Glutamatergic neuron (in vitro differentiated cells): ENCODE results near the gene KCNQ1. TPM values are rescaled to one million over a fixed set of nuclear protein-coding genes. Genes with fewer than 3 reads are reported as not detected.
A peak's percentile ranks its signal among the peaks of the same experiment; 100 is the strongest.

ENCODE experiments used
- DNase-seq: peaks from one replicate; pipeline ENCODE4 v3.0.0; 2022
- H3K27ac Mint-ChIP-seq: one replicate; pipeline ENCODE4 v1.8.0; 2020; ENCODE audit warnings: mild to moderate bottlenecking, mixed read lengths, inconsistent platforms; ENCODE audit not compliant: unreplicated experiment
- H3K27me3 Mint-ChIP-seq: one replicate; pipeline ENCODE4 v1.8.0; 2020; ENCODE audit warnings: mild to moderate bottlenecking, moderate library complexity, mixed read lengths, inconsistent platforms; ENCODE audit not compliant: unreplicated experiment
- H3K36me3 Mint-ChIP-seq: one replicate; pipeline ENCODE4 v1.8.0; 2020; ENCODE audit warnings: mild to moderate bottlenecking, mixed read lengths, inconsistent platforms; ENCODE audit not compliant: unreplicated experiment
- H3K4me1 Mint-ChIP-seq: one replicate; pipeline ENCODE4 v1.8.0; 2020; ENCODE audit warnings: mild to moderate bottlenecking, low read depth, mixed read lengths, inconsistent platforms; ENCODE audit not compliant: unreplicated experiment
- H3K4me3 Mint-ChIP-seq: one replicate; pipeline ENCODE4 v1.8.0; 2020; ENCODE audit warnings: mild to moderate bottlenecking, mixed read lengths, inconsistent platforms; ENCODE audit not compliant: unreplicated experiment
- H3K9me3 Mint-ChIP-seq: one replicate; pipeline ENCODE4 v1.8.0; 2020; ENCODE audit warnings: mild to moderate bottlenecking, moderate library complexity, mixed read lengths, inconsistent platforms; ENCODE audit not compliant: unreplicated experiment
- total RNA-seq: library from RNA; stranded (reverse); fragmentation: NEBNext Ultra II Directional; extraction: Animal tissue kit (Norgen Biotek cat#: 25700); gene quantifications from one replicate; pipeline ENCODE4 v1.2.1, GENCODE V29; 2021; ENCODE audit not compliant: unreplicated experiment
- TF ChIP-seq, protein P1 (sequence below): fragments of 200-600 bp; sonication (generic); IDR thresholded peaks from one replicate; pipeline ENCODE4 v1.5.0; 2021; ENCODE audit not compliant: partially characterized antibody, unreplicated experiment

The KCNQ1 gene
- total RNA-seq, 1 donor from 2014 or later: 0.44 TPM

DNA sequence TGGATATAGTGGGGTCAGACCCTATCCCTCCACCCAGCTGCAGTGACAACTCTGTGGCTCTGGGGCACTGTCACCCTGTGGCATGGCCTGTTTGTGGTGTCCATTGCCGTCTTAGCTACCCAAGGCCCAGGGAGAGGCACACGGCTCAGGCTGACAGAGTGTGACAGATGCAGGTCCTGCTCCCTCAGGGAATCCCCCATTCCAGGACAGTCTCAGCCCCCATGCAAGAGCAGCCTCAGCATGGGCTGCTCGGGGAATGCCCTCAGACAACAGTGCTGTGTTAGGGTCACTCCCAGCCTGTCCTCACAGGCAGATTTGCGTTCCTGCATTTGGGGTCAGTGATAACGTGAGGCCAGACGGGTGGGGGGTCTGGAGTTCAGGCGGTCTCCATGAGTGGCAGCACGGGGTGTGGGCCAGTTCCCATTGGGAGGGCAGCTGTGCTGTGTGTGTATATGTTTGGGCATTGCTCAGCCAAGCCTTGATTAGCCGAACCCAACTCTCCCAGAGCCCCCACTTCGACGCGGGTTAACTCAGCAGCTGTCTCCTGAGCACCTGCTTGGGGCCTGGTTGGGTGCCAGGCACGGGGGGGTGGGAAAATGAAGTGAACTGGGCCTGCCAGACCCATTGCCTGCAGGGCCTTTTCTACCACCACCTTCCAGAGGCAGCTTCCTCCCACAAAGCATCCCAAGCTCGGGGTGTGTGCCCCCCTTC lies 260.2 kb downstream of the KCNQ1 start:
- Mint-ChIP-seq H3K27me3 (peaks cover 10% of the 10 kb centered on the region), H3K4me3 (no peak overlapping the region), H3K36me3 (peaks cover 10% of the 10 kb centered on the region), H3K4me1 (peaks cover 30% of the 10 kb centered on the region), H3K27ac (no peak overlapping the region), H3K9me3 (peaks cover 9% of the 10 kb centered on the region)
- TF ChIP-seq, protein P1, sequence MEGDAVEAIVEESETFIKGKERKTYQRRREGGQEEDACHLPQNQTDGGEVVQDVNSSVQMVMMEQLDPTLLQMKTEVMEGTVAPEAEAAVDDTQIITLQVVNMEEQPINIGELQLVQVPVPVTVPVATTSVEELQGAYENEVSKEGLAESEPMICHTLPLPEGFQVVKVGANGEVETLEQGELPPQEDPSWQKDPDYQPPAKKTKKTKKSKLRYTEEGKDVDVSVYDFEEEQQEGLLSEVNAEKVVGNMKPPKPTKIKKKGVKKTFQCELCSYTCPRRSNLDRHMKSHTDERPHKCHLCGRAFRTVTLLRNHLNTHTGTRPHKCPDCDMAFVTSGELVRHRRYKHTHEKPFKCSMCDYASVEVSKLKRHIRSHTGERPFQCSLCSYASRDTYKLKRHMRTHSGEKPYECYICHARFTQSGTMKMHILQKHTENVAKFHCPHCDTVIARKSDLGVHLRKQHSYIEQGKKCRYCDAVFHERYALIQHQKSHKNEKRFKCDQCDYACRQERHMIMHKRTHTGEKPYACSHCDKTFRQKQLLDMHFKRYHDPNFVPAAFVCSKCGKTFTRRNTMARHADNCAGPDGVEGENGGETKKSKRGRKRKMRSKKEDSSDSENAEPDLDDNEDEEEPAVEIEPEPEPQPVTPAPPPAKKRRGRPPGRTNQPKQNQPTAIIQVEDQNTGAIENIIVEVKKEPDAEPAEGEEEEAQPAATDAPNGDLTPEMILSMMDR: no peak
- DNase-seq: peak; percentile 9

DNA sequence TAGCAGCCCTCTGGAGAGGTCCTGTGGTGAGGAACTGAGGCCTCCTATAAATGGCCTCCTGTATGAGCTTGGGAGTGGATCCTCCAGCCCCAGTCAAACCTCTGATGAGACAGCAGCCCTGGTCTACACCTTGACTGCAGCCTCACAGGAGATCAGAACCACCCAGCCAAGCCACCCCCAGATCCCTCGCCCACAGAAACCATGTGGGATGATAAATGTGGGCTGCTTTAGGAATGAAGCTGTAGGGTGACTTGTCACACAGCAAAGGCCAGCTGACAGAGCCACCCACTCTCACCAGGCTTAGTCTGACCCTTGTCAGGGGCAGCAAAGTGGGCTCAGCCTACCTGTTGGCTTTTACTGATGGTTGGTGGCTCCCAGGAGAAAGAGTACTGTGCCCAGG lies 261.5 kb downstream of the KCNQ1 start:
- peaks cover 10% of the 10 kb centered on the region for H3K36me3 Mint-ChIP-seq
- no peak overlapping the region for H3K4me3 Mint-ChIP-seq
- peaks cover 9% of the 10 kb centered on the region for H3K9me3 Mint-ChIP-seq
- TF ChIP-seq, protein P1: no peak
- H3K27ac Mint-ChIP-seq: no peak overlapping the region
- peaks cover 10% of the 10 kb centered on the region for H3K27me3 Mint-ChIP-seq
- H3K4me1 Mint-ChIP-seq: peaks cover 28% of the 10 kb centered on the region
- DNase-seq: no peak

DNA sequence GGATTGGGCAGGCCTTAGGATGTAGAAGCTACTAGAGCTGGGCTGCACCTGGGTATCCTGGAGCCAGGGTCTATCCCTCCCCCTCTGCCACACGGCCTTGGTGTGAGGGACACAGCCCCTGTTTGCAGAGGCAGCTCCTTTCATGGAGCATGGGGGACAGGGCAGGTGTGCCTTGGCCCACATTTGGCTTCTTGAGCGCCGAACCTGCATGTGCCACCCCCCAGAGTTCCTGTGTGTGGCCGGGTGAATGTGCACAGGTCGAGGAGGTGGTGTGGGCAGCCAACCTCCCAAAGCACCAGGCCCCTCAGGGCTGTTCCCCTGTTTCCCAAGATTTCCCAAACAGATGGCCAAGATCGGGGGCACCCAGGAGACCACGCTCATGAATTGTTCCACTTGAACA lies 262.9 kb downstream of the KCNQ1 start:
- DNase-seq: no peak
- Mint-ChIP-seq H3K4me3 (no peak overlapping the region), H3K27me3 (peaks cover 10% of the 10 kb centered on the region), H3K4me1 (peaks cover 18% of the 10 kb centered on the region), H3K27ac (no peak overlapping the region), H3K36me3 (peaks cover 10% of the 10 kb centered on the region), H3K9me3 (peaks cover 9% of the 10 kb centered on the region)
- TF ChIP-seq, protein P1: no peak

DNA sequence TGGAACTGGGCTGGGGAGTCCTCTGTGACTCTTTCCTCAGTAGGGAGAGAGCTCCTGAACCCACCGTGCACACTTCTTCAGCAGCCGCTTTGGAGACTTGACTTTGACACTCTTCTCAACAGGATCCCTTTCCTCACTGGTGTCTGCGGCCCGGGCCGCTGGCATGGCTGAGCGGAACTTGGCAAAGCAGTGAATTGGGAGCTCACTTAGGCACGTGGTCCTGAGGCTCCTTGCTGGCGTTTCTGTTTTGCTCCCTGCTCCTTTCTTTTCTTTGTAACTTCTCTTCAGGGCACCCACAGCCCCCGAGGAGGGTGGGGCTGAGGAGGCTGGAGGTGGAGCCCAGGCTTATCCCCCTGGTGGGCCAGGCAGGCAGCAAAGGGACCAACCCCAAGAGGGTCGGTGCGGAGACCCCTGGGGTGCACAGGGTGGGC lies 263.4 kb downstream of the KCNQ1 start:
- DNase-seq: no peak
- H3K27ac Mint-ChIP-seq: no peak overlapping the region

DNA sequence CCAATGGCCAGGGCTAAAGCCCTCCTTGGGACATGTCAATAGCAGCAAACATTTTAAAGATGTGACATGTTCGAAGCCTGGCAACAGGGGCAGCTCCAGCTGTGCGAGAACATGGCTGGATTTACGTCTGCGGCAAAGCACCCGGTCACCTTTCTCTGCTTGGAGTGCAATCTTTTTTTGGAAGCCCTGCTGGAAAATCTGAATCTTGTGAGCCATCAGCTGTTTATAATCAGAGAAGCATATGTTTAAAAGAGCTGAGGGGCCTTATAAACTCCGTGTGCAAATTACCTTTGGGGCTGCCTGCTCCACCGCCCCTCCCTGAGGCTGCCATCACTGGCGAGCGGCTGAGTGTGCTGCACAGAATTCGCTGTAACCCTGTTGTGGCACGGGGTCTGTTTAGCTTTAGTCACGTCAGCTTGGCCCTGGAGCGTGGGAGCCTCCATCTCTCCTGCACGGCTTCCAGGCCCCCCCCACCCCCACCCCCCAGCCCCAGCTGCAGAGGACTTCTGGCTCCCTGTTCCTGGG lies 264.0 kb downstream of the KCNQ1 start:
- DNase-seq: no peak
- TF ChIP-seq, protein P1: no peak
- H3K4me3 Mint-ChIP-seq: no peak overlapping the region
- H3K27me3 Mint-ChIP-seq: peaks cover 10% of the 10 kb centered on the region
- peaks cover 11% of the 10 kb centered on the region for H3K9me3 Mint-ChIP-seq
- no peak overlapping the region for H3K27ac Mint-ChIP-seq
- H3K36me3 Mint-ChIP-seq: peaks cover 10% of the 10 kb centered on the region
- H3K4me1 Mint-ChIP-seq: peaks cover 12% of the 10 kb centered on the region

More for the DNA sequence above, 263.4 kb downstream of the KCNQ1 start:
- Mint-ChIP-seq H3K9me3 (peaks cover 9% of the 10 kb centered on the region), H3K36me3 (peaks cover 10% of the 10 kb centered on the region), H3K4me1 (peaks cover 16% of the 10 kb centered on the region), H3K4me3 (no peak overlapping the region), H3K27me3 (peaks cover 10% of the 10 kb centered on the region)
- TF ChIP-seq, protein P1: no peak
